OCI-LY3 (cell line): Measurements from ENCODE around the gene RCHY1.

Experiments used
- H2AFZ ChIP-seq: fragments of 200-600, 300-600 bp; shearing (Covaris generic); 2 replicates; pipeline ENCODE4 v1.6.0; 2014; ENCODE audit warnings: antibody characterized with exemption, low read depth, low read length
- H3K27ac ChIP-seq: fragments of 200-600, 300-600 bp; sonication (generic); 2 replicates; pipeline ENCODE4 v1.5.1; 2014; ENCODE audit warnings: mild to moderate bottlenecking, low read length, moderate library complexity, mixed read lengths
- H3K27me3 ChIP-seq: fragments of 200-600, 300-600 bp; sonication (generic); 2 replicates; pipeline ENCODE4 v1.6.1; 2014; ENCODE audit warnings: low read depth, low read length, mixed read lengths
- H3K36me3 ChIP-seq: fragments of 200-600, 300-600 bp; sonication (generic); replicated peaks from 2 replicates; pipeline ENCODE3; 2014; ENCODE audit warnings: low read depth, low read length, mixed read lengths
- H3K4me1 ChIP-seq: fragments of 300-600, 200-600 bp; sonication (generic); 2 replicates; pipeline ENCODE4 v1.6.1; 2014; ENCODE audit warnings: low read length, mixed read lengths
- H3K4me2 ChIP-seq: fragments of 200-600, 300-600 bp; sonication (generic); 2 replicates; pipeline ENCODE4 v1.6.1; 2014; ENCODE audit warnings: low read length, mixed read lengths
- H3K4me3 ChIP-seq: fragments of 300-600, 200-600 bp; sonication (generic); 2 replicates; pipeline ENCODE4 v1.5.1; 2014; ENCODE audit warnings: antibody characterized with exemption, mild to moderate bottlenecking, low read length, moderate library complexity
- H3K79me2 ChIP-seq: fragments of 300-600, 200-600 bp; shearing (Covaris generic); 2 replicates; pipeline ENCODE4 v1.6.1; 2014; ENCODE audit warnings: mild to moderate bottlenecking, low read length, mixed read lengths
- H3K9ac ChIP-seq: fragments of 300-600, 200-600 bp; shearing (Covaris generic); 2 replicates; pipeline ENCODE4 v1.6.0; 2014; ENCODE audit warnings: mild to moderate bottlenecking, low read length, moderate library complexity
- H3K9me3 ChIP-seq: fragments of 200-600, 300-600 bp; shearing (Covaris generic); 2 replicates; pipeline ENCODE4 v1.6.1; 2014; ENCODE audit warnings: low read length, mixed read lengths; ENCODE audit not compliant: insufficient read depth
- H4K20me1 ChIP-seq: fragments of 200-600, 300-600 bp; sonication (generic); 2 replicates; pipeline ENCODE4 v1.6.1; 2016; ENCODE audit warnings: low read length, mixed read lengths; ENCODE audit not compliant: insufficient read depth
- EZH2phosphoT487 ChIP-seq: fragments of 200-600 bp; shearing (Covaris generic); IDR thresholded peaks from 2 replicates; pipeline ENCODE4 v1.6.1; 2018; ENCODE audit warnings: antibody characterized with exemption, mixed run types, low read depth
- TF ChIP-seq, protein P1 (sequence below): fragments of 200-600, 300-600 bp; sonication (generic); IDR thresholded peaks from 2 replicates; pipeline ENCODE4 v1.5.1; 2014; ENCODE audit warnings: antibody characterized with exemption, low read length, low read depth

RCHY1 gene

DNA sequence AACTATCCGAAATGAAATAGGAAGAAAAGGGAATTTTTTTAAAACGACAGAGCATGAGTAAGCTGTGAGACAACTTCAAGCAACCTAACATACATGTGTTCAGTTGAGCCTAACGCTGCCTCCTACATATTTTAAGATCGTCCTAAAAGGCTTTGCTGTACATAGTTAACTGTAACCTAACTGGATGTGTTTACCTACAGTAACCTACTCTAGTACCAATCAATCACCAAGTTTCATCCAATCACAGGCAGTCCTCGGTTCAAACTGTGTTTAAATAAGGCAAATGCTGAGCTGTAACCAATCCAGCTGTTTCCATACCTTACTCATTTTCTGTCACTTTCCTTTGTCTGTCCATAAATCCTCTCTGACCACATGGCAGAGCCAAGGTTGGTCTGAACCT is 17.1 kb downstream of the RCHY1 start:
- peaks cover 27% of the 10 kb centered on the region for H3K36me3 ChIP-seq
- TF ChIP-seq EZH2phosphoT487 = no peak
- no peaks in the 10 kb centered on the region for H3K9me3 ChIP-seq
- H3K4me3 ChIP-seq = no peak overlapping the region
- H4K20me1 ChIP-seq = 0 out of 2 replicates have a peak, but pooled peaks cover 4% of the 10 kb centered on the region
- H3K4me2 ChIP-seq = no peak overlapping the region
- H3K27me3 ChIP-seq = no peaks in the 10 kb centered on the region
- no peaks in the 10 kb centered on the region for H3K4me1 ChIP-seq
- H3K79me2 ChIP-seq = no peaks in the 10 kb centered on the region; the same call in 1 of the 2 replicates
- no peak overlapping the region for H2AFZ ChIP-seq
- H3K9ac ChIP-seq = no peak overlapping the region
- H3K27ac ChIP-seq = no peak overlapping the region

DNA sequence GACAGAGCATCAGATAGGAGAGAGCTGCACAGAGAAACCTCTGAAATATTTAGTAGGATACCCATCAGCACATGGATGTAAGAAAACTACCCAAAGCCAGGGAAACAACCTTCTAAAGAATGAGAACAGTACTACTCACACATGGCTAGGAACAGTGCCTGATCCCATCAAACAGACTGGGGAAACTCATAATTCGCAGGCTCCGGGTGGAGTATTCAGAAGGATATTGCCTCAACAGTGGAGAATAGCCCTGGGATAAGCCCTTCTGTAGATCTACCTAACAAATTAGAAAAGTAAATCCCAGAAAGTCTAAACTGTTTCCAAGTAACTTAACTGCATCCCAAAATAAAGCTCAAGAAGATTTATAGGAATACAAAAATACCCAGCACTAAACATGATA is 17.8 kb downstream of the RCHY1 start:
- Histone ChIP-seq H3K9me3 (no peaks in the 10 kb centered on the region), H3K9ac (no peak overlapping the region), H3K36me3 (peaks cover 29% of the 10 kb centered on the region), H2AFZ (no peak overlapping the region), H3K27me3 (no peaks in the 10 kb centered on the region), H3K4me3 (no peak overlapping the region), H3K4me1 (no peaks in the 10 kb centered on the region), H3K27ac (no peak overlapping the region), H3K79me2 (no peaks in the 10 kb centered on the region; the same call in 1 of the 2 replicates), H3K4me2 (no peak overlapping the region), H4K20me1 (0 out of 2 replicates have a peak, but pooled peaks cover 4% of the 10 kb centered on the region)
- no peak for TF ChIP-seq EZH2phosphoT487
- TF ChIP-seq, protein P1, sequence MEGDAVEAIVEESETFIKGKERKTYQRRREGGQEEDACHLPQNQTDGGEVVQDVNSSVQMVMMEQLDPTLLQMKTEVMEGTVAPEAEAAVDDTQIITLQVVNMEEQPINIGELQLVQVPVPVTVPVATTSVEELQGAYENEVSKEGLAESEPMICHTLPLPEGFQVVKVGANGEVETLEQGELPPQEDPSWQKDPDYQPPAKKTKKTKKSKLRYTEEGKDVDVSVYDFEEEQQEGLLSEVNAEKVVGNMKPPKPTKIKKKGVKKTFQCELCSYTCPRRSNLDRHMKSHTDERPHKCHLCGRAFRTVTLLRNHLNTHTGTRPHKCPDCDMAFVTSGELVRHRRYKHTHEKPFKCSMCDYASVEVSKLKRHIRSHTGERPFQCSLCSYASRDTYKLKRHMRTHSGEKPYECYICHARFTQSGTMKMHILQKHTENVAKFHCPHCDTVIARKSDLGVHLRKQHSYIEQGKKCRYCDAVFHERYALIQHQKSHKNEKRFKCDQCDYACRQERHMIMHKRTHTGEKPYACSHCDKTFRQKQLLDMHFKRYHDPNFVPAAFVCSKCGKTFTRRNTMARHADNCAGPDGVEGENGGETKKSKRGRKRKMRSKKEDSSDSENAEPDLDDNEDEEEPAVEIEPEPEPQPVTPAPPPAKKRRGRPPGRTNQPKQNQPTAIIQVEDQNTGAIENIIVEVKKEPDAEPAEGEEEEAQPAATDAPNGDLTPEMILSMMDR = no peak

DNA sequence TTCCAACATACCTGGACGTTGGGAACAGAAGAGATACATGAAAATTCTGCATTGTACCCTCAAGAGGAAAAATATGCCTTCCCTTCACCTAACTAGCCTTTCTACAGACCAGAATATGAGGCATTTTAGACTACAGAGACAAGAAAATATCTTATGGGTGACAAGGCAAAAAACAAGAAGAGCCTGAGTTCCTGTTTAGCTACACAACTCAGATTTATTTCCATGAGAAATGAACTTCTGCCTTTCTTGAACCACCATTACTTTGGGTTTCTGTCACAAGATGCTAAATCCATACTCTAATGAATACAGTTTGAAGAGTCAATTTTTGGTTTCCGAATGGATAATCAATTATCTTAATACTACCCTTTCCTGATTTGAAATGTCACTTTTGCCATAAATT is 18.7 kb downstream of the RCHY1 start:
- H3K4me3 ChIP-seq = no peak overlapping the region

DNA sequence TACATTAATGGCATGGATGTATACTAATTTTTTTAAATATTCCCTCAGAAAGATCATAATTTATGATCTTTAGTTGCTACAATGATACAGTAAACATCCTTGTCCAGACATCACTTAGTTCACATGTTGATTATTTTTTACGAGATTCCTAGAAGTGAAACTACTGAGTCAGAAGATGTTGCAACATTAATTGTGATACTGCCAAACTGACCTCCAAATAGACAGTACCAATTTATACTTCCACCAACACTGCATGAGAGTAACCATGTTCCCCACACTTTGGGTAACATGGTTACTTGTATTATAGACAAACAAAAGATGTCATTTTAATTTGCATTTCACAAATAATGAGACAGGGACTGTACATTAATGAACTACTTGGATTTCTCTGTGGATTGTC is 19.6 kb downstream of the RCHY1 start:
- H3K9me3 ChIP-seq = no peaks in the 10 kb centered on the region
- H2AFZ ChIP-seq = no peak overlapping the region
- peaks cover 30% of the 10 kb centered on the region for H3K36me3 ChIP-seq
- no peak overlapping the region for H3K4me2 ChIP-seq
- no peak overlapping the region for H3K9ac ChIP-seq
- no peaks in the 10 kb centered on the region for H3K27me3 ChIP-seq
- H3K4me3 ChIP-seq = no peak overlapping the region
- no peak overlapping the region for H3K27ac ChIP-seq
- H3K79me2 ChIP-seq = no peaks in the 10 kb centered on the region; the same call in 1 of the 2 replicates
- no peaks in the 10 kb centered on the region for H3K4me1 ChIP-seq
- TF ChIP-seq, protein P1 = no peak
- TF ChIP-seq EZH2phosphoT487 = no peak
- H4K20me1 ChIP-seq = 0 out of 2 replicates have a peak, but pooled peaks cover 4% of the 10 kb centered on the region

More for the DNA sequence above, 18.7 kb downstream of the RCHY1 start:
- TF ChIP-seq, protein P1 = no peak
- no peak for TF ChIP-seq EZH2phosphoT487
- no peaks in the 10 kb centered on the region for H3K9me3 ChIP-seq
- H2AFZ ChIP-seq = no peak overlapping the region
- no peaks in the 10 kb centered on the region for H3K4me1 ChIP-seq
- H3K27me3 ChIP-seq = no peaks in the 10 kb centered on the region
- H4K20me1 ChIP-seq = 0 out of 2 replicates have a peak, but pooled peaks cover 4% of the 10 kb centered on the region
- no peak overlapping the region for H3K9ac ChIP-seq
- no peak overlapping the region for H3K27ac ChIP-seq
- H3K4me2 ChIP-seq = no peak overlapping the region
- peaks cover 30% of the 10 kb centered on the region for H3K36me3 ChIP-seq
- H3K79me2 ChIP-seq = no peaks in the 10 kb centered on the region; the same call in 1 of the 2 replicates
